Measurements from ENCODE around the gene PDE4D. TPM values are rescaled to one million over a fixed set of nuclear protein-coding genes. Genes with fewer than 3 reads are reported as not detected.
A peak's percentile ranks its signal among the peaks of the same experiment; 100 is the strongest.

PDE4D gene
- total and polyA plus RNA-seq, 4 donors = 12.8 to 167 (median 44.5) TPM

GRCh38 chr5:59587489-59588337, 305.8 kb downstream of the PDE4D start:
- Histone ChIP-seq H3K36me3 (ENCODE audit: control insufficient read depth in 4 of 4, insufficient read depth in 4 of 4, low read length in 4 of 4) (no peaks in the 10 kb centered on the region), H3K27me3 (ENCODE audit: control insufficient read depth in 3 of 3, insufficient read depth in 3 of 3, low read length in 2 of 3) (no peaks in the 10 kb centered on the region), H3K4me1 (ENCODE audit: control insufficient read depth in 5 of 5, insufficient read depth in 5 of 5, low read length in 5 of 5) (peaks cover 0 to 38% (median 13%) of the 10 kb centered on the region in 5 donors), H3K4me3 (peak overlapping the region; percentile 3), H3K9me3 (ENCODE audit: control insufficient read depth in 4 of 4, insufficient read depth in 3 of 4, low read length in 3 of 4) (no peaks in the 10 kb centered on the region), H3K9ac (ENCODE audit: insufficient read depth in 1 of 2, low read length in 2 of 2) (peak overlapping the region in 1 of 2 donors; percentile 57), H3K27ac (ENCODE audit: low read depth in 1 of 2, low read length in 1 of 2) (peak overlapping the region in 1 of 2 donors; percentile 39)
- 14 to 29% methylated on average over 17 of the region's 17 CpGs for WGBS, 2 donors
- DNase-seq = peak; percentile 82 to 90 (median 82)
- TF ChIP-seq CTCF (IDR thresholded peaks at IDR 0.05; ENCODE audit: control extremely low read depth, extremely low read depth) = no peak
- ATAC-seq (ENCODE audit: insufficient read depth, low FRiP score) = peak; percentile 66

- no peak overlapping the region for H3K27ac ChIP-seq (ENCODE audit: low read depth in 1 of 2, low read length in 1 of 2)
- no peak for TF ChIP-seq CTCF (IDR thresholded peaks at IDR 0.05; ENCODE audit: control extremely low read depth, extremely low read depth)
- ATAC-seq (ENCODE audit: insufficient read depth, low FRiP score) = no peak
- WGBS, 2 donors = 85 to 89% methylated on average over 5 of the region's 5 CpGs
- H3K27me3 ChIP-seq (ENCODE audit: control insufficient read depth in 3 of 3, insufficient read depth in 3 of 3, low read length in 2 of 3) = no peaks in the 10 kb centered on the region
- H3K9me3 ChIP-seq (ENCODE audit: control insufficient read depth in 4 of 4, insufficient read depth in 3 of 4, low read length in 3 of 4) = no peaks in the 10 kb centered on the region
- DNase-seq = no peak
- peak overlapping the region in 1 of 2 donors; percentile 26 for H3K9ac ChIP-seq (ENCODE audit: insufficient read depth in 1 of 2, low read length in 2 of 2)
- H3K4me1 ChIP-seq (ENCODE audit: control insufficient read depth in 5 of 5, insufficient read depth in 5 of 5, low read length in 5 of 5) = peaks cover 0 to 32% (median 13%) of the 10 kb centered on the region in 5 donors
- no peak overlapping the region for H3K4me3 ChIP-seq
- no peaks in the 10 kb centered on the region for H3K36me3 ChIP-seq (ENCODE audit: control insufficient read depth in 4 of 4, insufficient read depth in 4 of 4, low read length in 4 of 4)
Measured at GRCh38 chr5:59586841-59587240, 306.7 kb downstream of the PDE4D start.

- H3K4me3 ChIP-seq = no peak overlapping the region
- TF ChIP-seq CTCF (IDR thresholded peaks at IDR 0.05; ENCODE audit: control extremely low read depth, extremely low read depth) = no peak
- ATAC-seq (ENCODE audit: insufficient read depth, low FRiP score) (no peak), DNase-seq (no peak)
- no peaks in the 10 kb centered on the region for H3K9me3 ChIP-seq (ENCODE audit: control insufficient read depth in 4 of 4, insufficient read depth in 3 of 4, low read length in 3 of 4)
- no peaks in the 10 kb centered on the region for H3K36me3 ChIP-seq (ENCODE audit: control insufficient read depth in 4 of 4, insufficient read depth in 4 of 4, low read length in 4 of 4)
- H3K27ac ChIP-seq (ENCODE audit: low read depth in 1 of 2, low read length in 1 of 2) = no peak overlapping the region
- H3K9ac ChIP-seq (ENCODE audit: insufficient read depth in 1 of 2, low read length in 2 of 2) = no peak overlapping the region
- H3K27me3 ChIP-seq (ENCODE audit: control insufficient read depth in 3 of 3, insufficient read depth in 3 of 3, low read length in 2 of 3) = no peaks in the 10 kb centered on the region
- WGBS, 2 donors = 78 to 92% methylated on average over 6 of the region's 6 CpGs
- H3K4me1 ChIP-seq (ENCODE audit: control insufficient read depth in 5 of 5, insufficient read depth in 5 of 5, low read length in 5 of 5) = peaks cover 0 to 32% (median 13%) of the 10 kb centered on the region in 5 donors
Measured at GRCh38 chr5:59584858-59585846, 308.4 kb downstream of the PDE4D start.

All from lung (tissue), 12 donors.